K562 treated with DMSO at 1 percent for 4 hours (cell line): ENCODE measurements around the gene HRAS. TPM values are rescaled to one million over a fixed set of nuclear protein-coding genes. Genes with fewer than 3 reads are reported as not detected.

Experiments used
- total RNA-seq: library from RNA; unstranded; fragments of 300-600 nt; gene quantifications from 2 replicates; pipeline ENCODE4 v1.2.3, GENCODE V29; 2022; ENCODE audit not compliant: insufficient read depth

HRAS gene
- 34.8 and 44.7 TPM in 2 replicates for total RNA-seq

DNA sequence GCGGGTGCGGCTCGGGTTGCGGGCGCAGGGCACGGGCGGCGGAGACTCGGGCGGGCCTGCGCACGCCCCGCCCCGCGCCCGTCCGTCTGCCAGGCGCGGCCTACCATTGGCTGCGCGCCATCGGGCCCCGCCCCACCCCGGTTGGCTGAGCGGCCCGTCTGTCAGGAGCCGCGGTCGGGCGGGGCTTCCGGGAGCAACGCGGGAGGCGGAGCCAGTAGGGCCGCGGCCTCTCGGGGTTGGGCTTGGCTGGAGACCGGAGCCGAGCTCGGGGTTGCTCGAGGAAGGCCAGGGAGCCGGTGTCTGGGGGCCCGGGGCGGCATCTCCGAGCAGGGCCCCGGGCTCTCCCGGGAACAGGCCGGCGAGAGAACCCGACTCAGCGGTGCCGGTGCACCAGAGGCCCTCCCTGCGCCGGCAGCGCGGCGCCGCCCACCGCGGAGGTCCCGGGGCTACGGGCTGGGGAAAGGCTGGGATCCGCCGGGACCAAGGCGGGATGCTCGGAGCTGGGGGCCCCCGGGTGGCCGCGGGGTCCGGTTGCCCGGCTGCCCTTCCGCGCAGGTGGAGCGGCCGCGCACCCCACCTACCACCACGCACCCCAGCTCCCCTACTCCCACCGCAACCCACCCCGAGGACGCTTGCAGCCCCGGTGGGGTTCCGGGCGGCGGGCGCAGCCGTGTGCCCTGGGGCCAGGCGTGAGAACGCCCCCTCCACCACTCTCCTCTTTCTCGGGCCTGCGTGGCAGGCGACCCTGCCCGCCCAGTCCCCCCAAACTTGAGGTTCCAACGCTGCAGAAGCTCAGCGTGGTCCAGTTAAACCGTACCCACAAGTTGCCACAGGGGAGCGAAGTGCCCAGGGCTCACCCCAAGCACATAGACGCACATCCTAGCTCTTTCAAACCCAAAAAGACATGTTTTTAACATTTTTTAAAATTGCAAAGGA, at the start of gene HRAS:
Gene HRAS (minus strand): TSS at position 58 of the 936 bp plus-strand sequence.

DNA sequence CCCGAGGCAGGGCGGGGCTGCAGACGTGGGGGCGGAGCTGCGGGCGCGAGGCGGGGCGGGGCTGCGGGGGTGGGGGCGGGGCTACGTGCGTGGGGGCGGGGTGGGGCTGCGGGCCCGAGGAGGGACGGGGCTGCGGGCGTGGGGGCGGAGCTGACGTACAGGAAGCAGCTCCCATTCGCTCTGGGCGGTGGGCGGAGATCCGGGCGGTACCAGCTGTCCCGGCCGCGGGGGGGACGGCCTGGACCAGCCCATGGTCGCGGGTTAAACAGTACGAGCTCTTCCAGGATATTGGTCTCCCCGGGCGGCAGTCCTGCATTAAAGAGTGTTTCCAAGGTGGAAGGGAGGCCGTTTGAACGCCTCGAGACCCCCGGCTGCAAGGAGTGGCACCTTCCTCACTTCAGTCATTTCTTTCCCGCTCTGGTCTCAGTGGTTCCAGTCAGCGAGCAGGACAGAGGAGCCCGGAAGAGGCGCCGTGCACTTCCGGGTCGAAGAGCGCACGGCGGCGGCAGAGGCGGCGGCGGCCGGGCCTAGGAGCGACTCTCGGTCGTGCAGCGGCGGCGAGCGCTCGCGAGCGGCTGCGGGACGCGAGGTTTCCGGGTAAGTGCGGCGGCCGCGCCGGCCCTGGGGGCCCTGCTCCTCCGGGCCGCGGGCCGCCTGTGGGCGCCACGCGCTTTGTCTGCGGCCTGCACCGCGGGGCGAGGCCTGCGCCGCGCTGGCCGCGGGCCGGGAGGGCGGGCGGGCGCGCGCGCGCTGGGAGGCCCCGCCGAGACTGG, 40.8 kb upstream of the HRAS start, which contains the start of gene PHRF1:
Gene PHRF1 (plus strand): TSS at position 475 of the 773 bp plus-strand sequence. CDS start 5,043 bp downstream, outside the sequence.

DNA sequence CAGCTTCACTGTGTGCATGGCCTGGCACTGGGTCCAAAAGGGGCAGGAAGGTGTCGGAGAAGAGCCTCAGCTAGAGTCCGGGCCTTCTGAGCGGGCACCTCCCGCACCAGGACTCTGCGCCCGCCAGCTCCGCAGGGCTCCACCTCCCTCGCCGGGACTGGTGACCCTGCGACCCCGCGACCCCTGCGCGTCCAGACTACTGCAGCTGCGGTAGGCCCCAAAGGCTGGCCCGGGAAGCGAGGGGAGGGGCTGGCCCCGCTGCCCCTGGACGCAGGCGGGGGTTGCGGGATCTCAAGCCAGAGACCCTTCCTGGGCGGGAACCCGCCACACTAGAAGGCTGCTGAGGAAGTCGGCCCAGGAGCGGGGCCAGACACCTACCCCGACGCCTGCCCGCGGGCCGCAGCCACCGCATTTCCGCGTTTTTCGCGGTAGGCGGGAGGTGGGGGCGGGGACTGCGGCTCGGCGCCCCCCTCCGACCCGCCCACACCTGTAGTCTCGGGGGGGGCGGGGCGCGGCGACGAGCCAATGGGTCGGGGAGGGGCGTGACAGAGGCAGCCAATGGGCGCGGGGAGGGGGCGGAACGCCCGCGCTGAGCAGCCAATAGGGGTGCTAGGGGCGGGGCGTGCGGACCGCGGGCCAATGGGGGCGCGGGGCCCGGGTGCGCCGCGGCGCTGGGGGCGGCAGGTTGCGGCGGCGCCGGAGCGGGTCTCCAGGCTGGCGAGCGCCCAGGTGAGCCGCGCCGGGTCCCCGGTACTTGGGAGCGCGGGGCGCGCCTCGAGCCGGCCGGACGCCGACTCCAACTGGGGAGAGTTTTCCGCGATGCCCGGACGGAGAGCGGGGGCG, 25.1 kb upstream of the HRAS start, which contains the start of the genes LMNTD2 and RASSF7:
Gene LMNTD2 (minus strand): TSS at position 434 of the 843 bp plus-strand sequence. CDS start 22 bp downstream, at position 412.
Gene RASSF7 (plus strand): TSS at position 666 of the 843 bp plus-strand sequence. CDS start 799 bp downstream, outside the sequence.

DNA sequence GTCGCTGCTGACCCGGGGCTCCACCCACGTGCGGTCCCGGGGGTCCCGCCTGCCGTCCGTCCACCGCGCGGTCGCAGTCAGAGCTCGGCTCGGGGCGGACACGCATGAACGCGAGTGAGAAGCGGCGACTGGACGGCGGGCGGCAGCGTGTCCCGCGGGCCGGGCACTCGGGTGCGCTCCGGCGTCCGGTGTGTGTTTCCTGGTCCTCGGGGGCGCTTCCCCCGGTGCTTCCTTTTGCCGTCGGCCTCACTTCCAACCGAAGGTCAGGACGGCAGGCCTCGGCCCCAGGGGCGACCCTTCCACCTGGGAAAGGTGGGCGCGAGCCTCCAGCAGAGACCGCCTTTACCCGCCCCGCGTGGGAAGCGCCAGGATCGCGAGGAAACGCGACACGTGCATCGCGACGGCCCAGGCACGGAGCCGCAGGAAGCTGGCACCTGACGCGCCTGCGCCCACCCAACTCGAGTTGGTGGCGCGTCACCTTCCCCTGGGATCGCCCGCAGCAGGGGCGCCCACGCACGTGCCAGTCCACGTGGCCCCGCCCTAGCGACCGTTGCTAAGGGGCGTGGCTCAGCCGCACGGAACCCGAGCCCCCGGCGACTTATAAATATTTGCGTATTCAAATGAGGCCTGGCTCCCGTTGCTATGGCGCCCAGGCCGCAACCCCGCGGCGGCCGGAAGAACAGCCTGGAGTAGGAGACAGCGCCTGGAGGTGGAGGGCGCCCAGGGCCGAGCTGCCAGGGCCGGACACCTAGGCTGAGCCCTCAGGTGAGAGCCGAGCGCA, 1.7 kb upstream of the HRAS start, which contains the start of gene LRRC56:
Gene LRRC56 (plus strand): TSS at position 687 of the 781 bp plus-strand sequence. CDS start 3,158 bp downstream, outside the sequence.

GRCh38 chr11:506995-507726, 28.2 kb downstream of the HRAS start, which contains the start of gene RNH1:
TSS of gene RNH1 (minus strand) at chr11:507242. CDS start at chr11:502162, 5,080 bp downstream.

Other genes with a start within 250 kb of the HRAS start
- 26.9 and 46.3 TPM in 2 replicates for gene PGGHG, start 246.4 kb downstream of the HRAS start, total RNA-seq
- not detected in 2 replicates for gene IFITM5, start 236.1 kb downstream of the HRAS start, total RNA-seq
- 549 and 600 TPM in 2 replicates for gene IFITM2, start 227.8 kb downstream of the HRAS start, total RNA-seq
- gene IFITM1, start 221.5 kb downstream of the HRAS start, total RNA-seq = 779 and 784 TPM in 2 replicates
- 284 and 320 TPM in 2 replicates for gene IFITM3, start 214.7 kb downstream of the HRAS start, total RNA-seq
- 16.5 and 25.5 TPM in 2 replicates for gene B4GALNT4, start 166.1 kb downstream of the HRAS start, total RNA-seq
- 59.2 and 64.0 TPM in 2 replicates for gene PKP3, start 141.4 kb downstream of the HRAS start, total RNA-seq
- gene SIGIRR, start 120.6 kb downstream of the HRAS start, total RNA-seq = 136 and 148 TPM in 2 replicates
- gene ANO9, start 93.6 kb downstream of the HRAS start, total RNA-seq = 9.7 and 16.7 TPM in 2 replicates
- gene PTDSS2, start 85.3 kb downstream of the HRAS start, total RNA-seq = 45.6 and 53.9 TPM in 2 replicates
- 227 and 244 TPM in 2 replicates for gene RNH1, start 28.3 kb downstream of the HRAS start, total RNA-seq
- 2.4 and 3.2 TPM in 2 replicates for gene LRRC56, start 2.0 kb upstream of the HRAS start, total RNA-seq
- gene LMNTD2, start 25.2 kb upstream of the HRAS start, total RNA-seq = 4.5 and 5.5 TPM in 2 replicates
- 41.0 and 43.1 TPM in 2 replicates for gene RASSF7, start 25.4 kb upstream of the HRAS start, total RNA-seq
- gene PHRF1, start 40.9 kb upstream of the HRAS start, total RNA-seq = 11.7 and 15.2 TPM in 2 replicates
- gene IRF7, start 80.4 kb upstream of the HRAS start, total RNA-seq = 31.7 and 39.7 TPM in 2 replicates
- gene CDHR5, start 89.4 kb upstream of the HRAS start, total RNA-seq = not detected in 2 replicates
- gene SCT, start 91.6 kb upstream of the HRAS start, total RNA-seq = not detected in 2 replicates
- gene DRD4, start 101.7 kb upstream of the HRAS start, total RNA-seq = 1.4 TPM in 1 of 2 replicates, not detected in the other
- 59.9 TPM in 2 replicates for gene DEAF1, start 159.6 kb upstream of the HRAS start, total RNA-seq
- 22.2 and 31.1 TPM in 2 replicates for gene TMEM80, start 160.2 kb upstream of the HRAS start, total RNA-seq
- gene EPS8L2, start 170.7 kb upstream of the HRAS start, total RNA-seq = 6.0 and 9.8 TPM in 2 replicates
- gene TALDO1, start 211.9 kb upstream of the HRAS start, total RNA-seq = 697 and 710 TPM in 2 replicates
- 42.0 and 45.9 TPM in 2 replicates for gene GATD1, start 241.9 kb upstream of the HRAS start, total RNA-seq